GM12891 (cell line): ENCODE measurements around the gene PFKFB4.

ENCODE experiments used
- POLR2A ChIP-seq: IDR thresholded peaks from 2 replicates; pipeline ENCODE4 v1.6.1; 2011; ENCODE audit warnings: low read depth, low read length, control low read depth
- SPI1 ChIP-seq: IDR thresholded peaks from 2 replicates; pipeline ENCODE4 v1.6.1; 2011; ENCODE audit warnings: low read depth, low read length, control low read depth
- TAF1 ChIP-seq: IDR thresholded peaks from 2 replicates; pipeline ENCODE4 v1.6.1; 2011; ENCODE audit warnings: low read depth, low read length, control low read depth

DNA sequence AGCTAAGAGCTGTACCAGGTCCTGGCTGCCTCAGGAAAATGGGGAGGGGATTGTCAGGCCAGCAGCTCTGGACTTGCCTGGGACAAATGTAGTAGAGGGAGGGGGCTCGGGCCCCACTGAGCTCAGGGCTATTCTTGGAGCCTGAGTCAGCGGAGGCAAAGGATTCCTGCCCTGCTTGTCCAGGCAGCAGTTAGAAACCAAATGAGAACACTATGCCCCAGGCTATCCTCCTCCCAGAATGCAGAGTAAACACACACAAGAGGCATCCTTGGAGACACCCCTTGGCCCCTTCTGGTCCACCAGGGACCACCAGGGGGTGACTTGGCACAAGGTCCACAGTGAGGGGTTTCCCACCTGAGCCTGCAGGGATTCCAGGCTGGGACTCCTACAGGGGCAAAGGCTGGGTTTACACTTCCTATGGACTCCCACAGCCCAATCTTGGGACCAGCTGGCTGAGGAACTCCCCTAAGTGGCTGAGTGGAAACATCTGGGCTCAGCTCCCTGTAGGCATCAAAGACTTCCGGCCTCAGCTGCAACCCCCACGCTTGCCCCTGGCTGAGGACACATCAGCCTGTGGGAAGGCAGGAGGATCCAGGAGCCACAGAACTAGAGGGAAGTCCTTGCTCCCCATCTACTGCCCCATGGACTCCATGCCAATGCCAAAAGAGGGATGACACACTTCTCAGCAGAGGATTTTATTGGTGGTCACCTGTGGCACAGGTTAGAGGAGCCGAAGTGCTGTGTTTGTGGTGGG is 41.9 kb upstream of the PFKFB4 start:
- no peak for TF ChIP-seq POLR2A
- TF ChIP-seq TAF1, result no peak
- TF ChIP-seq SPI1, result no peak
